Muscle of leg (tissue), 11 donors: ENCODE data around the gene MED19. TPM values are rescaled to one million over a fixed set of nuclear protein-coding genes. Genes with fewer than 3 reads are reported as not detected.

Source experiments
- DNase-seq: peaks from one replicate; pipeline ENCODE4 v3.0.0; 2013
- H3K27ac ChIP-seq: one replicate; pipeline ENCODE4 v1.5.1; 2013; ENCODE audit warnings: mild to moderate bottlenecking, low read length, control low read depth
- H3K27me3 ChIP-seq: one replicate; pipeline ENCODE4 v1.6.1; 2013; ENCODE audit warnings: low read length; ENCODE audit not compliant: control insufficient read depth, insufficient read depth
- H3K36me3 ChIP-seq: one replicate; pipeline ENCODE4 v1.6.1; 2013; ENCODE audit warnings: low read length; ENCODE audit not compliant: control insufficient read depth, insufficient read depth
- H3K4me1 ChIP-seq: one replicate; pipeline ENCODE4 v1.6.1; 2013; ENCODE audit warnings: low read length; ENCODE audit not compliant: control insufficient read depth, insufficient read depth
- H3K4me3 ChIP-seq: one replicate; pipeline ENCODE4 v1.5.1; 2013; ENCODE audit warnings: low read length, control low read depth
- H3K9me3 ChIP-seq: replicated peaks from 2 replicates; pipeline ENCODE4 v1.6.1; 2013; ENCODE audit warnings: low read depth, low read length; ENCODE audit not compliant: control insufficient read depth
- whole genome bisulfite sequencing: methylation state at CpG from one replicate; pipeline ENCODE4 v1.1.5; 2013; ENCODE audit warnings: missing lambda C conversion rate; ENCODE audit not compliant: insufficient coverage; 5-methylcytosine and 5-hydroxymethylcytosine counted together
- polyA plus RNA-seq, 8 donors: library from polyadenylated mRNA; unstranded; fragments of 120-200 nt; gene quantifications; one replicate each; pipeline versions ENCODE4 v1.2.1 to v1.2.3, GENCODE V29; 2013; ENCODE audit warnings: inconsistent platforms in 1 of 8, low replicate concordance in 1 of 8; ENCODE audit not compliant: insufficient read length in 8 of 8, insufficient read depth in 1 of 8
- total RNA-seq: library from RNA; stranded (reverse); fragments of 120-200 nt; gene quantifications from one replicate; pipeline ENCODE4 v1.2.4, GENCODE V29; 2013

Gene MED19
- total and polyA plus RNA-seq, 9 donors, result 11.3 to 18.9 (median 14.8) TPM

- peak overlapping the region; percentile 77 for H3K4me3 ChIP-seq
- no peaks in the 10 kb centered on the region for H3K27me3 ChIP-seq
- H3K4me1 ChIP-seq, result peaks cover 6% of the 10 kb centered on the region
- peak overlapping the region; percentile 68 for H3K27ac ChIP-seq
- H3K36me3 ChIP-seq, result peaks cover 31% of the 10 kb centered on the region
- no peak for DNase-seq
- H3K9me3 ChIP-seq, result no peaks in the 10 kb centered on the region
- WGBS, result no CpG with 5 or more reads among the region's 8 CpGs
Observed at GRCh38 chr11:57658023-57658361, 54.0 kb downstream of the MED19 start.

- Histone ChIP-seq H3K9me3 (no peaks in the 10 kb centered on the region), H3K27me3 (peaks cover 2% of the 10 kb centered on the region), H3K4me1 (peaks cover 6% of the 10 kb centered on the region), H3K4me3 (peak within 1 kb of the TSS; percentile 77), H3K36me3 (peaks cover 26% of the 10 kb centered on the region), H3K27ac (peak within 1 kb of the TSS; percentile 94)
- under 1% methylated on average over 44 of the region's 45 CpGs for WGBS
- DNase-seq, result peak; percentile 100
Observed at GRCh38 chr11:57657194-57658022, 54.6 kb downstream of the MED19 start, which contains the start of gene CLP1. CLP1 (plus strand) TSS chr11:57657762; CDS start chr11:57659477, 1,715 bp downstream.

- Histone ChIP-seq H3K4me3 (peak overlapping the region; percentile 57), H3K4me1 (peaks cover 6% of the 10 kb centered on the region), H3K27ac (peak overlapping the region; percentile 94), H3K9me3 (no peaks in the 10 kb centered on the region), H3K27me3 (peaks cover 5% of the 10 kb centered on the region), H3K36me3 (peaks cover 23% of the 10 kb centered on the region)
- DNase-seq, result no peak
- WGBS, result 7% methylated on average over 2 of the region's 5 CpGs
Observed at GRCh38 chr11:57656885-57657193, 55.2 kb downstream of the MED19 start.

Other genes starting within 250 kb of the MED19 start
- gene SLC43A1, start 196.5 kb downstream of the MED19 start, total RNA-seq, result 12.2 TPM
- gene SLC43A1, start 196.5 kb downstream of the MED19 start, polyA plus RNA-seq, result 10 to 100 TPM in 4 of 8 donors, 1 to 10 TPM in 4; 7.1 to 12.5 (median 10.1) TPM
- 44.1 TPM for gene TIMM10, start 181.5 kb downstream of the MED19 start, total RNA-seq
- 10 to 100 TPM; 36.3 to 61.9 (median 37.8) TPM for gene TIMM10, start 181.5 kb downstream of the MED19 start, polyA plus RNA-seq
- 143 TPM for gene SMTNL1, start 174.6 kb downstream of the MED19 start, total RNA-seq
- gene SMTNL1, start 174.6 kb downstream of the MED19 start, polyA plus RNA-seq, result 100 to 1,000 TPM in 7 of 8 donors, 10 to 100 TPM in 1; 93.2 to 258 (median 197) TPM
- gene UBE2L6, start 144.5 kb downstream of the MED19 start, total RNA-seq, result 18.5 TPM
- 10 to 100 TPM; 19.9 to 25.6 (median 22.5) TPM for gene UBE2L6, start 144.5 kb downstream of the MED19 start, polyA plus RNA-seq
- gene SERPING1, start 114.5 kb downstream of the MED19 start, total RNA-seq, result 31.4 TPM
- 10 to 100 TPM; 71.8 to 97.7 (median 89.0) TPM for gene SERPING1, start 114.5 kb downstream of the MED19 start, polyA plus RNA-seq
- 0.53 TPM for gene YPEL4, start 62.3 kb downstream of the MED19 start, total RNA-seq
- gene YPEL4, start 62.3 kb downstream of the MED19 start, polyA plus RNA-seq, result 1 to 10 TPM in 7 of 8 donors, under 1 TPM in 1; 0.82 to 2.1 (median 1.7) TPM
- 12.3 TPM for gene CLP1, start 54.5 kb downstream of the MED19 start, total RNA-seq
- gene CLP1, start 54.5 kb downstream of the MED19 start, polyA plus RNA-seq, result 10 to 100 TPM in 4 of 8 donors, 1 to 10 TPM in 4; 8.6 to 11.3 (median 10.0) TPM
- gene ZDHHC5, start 44.1 kb downstream of the MED19 start, total RNA-seq, result 13.5 TPM
- gene ZDHHC5, start 44.1 kb downstream of the MED19 start, polyA plus RNA-seq, result 10 to 100 TPM; 25.6 to 40.3 (median 31.9) TPM
- gene TMX2, start 378 bp upstream of the MED19 start, total RNA-seq, result 53.7 TPM
- 10 to 100 TPM; 45.8 to 55.3 (median 53.8) TPM for gene TMX2, start 378 bp upstream of the MED19 start, polyA plus RNA-seq
- gene SELENOH, start 29.3 kb upstream of the MED19 start, total RNA-seq, result 113 TPM
- 10 to 100 TPM; 68.8 to 91.1 (median 78.1) TPM for gene SELENOH, start 29.3 kb upstream of the MED19 start, polyA plus RNA-seq
- gene BTBD18, start 39.6 kb upstream of the MED19 start, total RNA-seq, result not detected
- under 1 TPM in 7 of 8 donors, not detected in 1; 0.07 to 0.41 (median 0.09) TPM for gene BTBD18, start 39.6 kb upstream of the MED19 start, polyA plus RNA-seq
- 110 TPM for gene CTNND1, start 49.6 kb upstream of the MED19 start, total RNA-seq
- gene CTNND1, start 49.6 kb upstream of the MED19 start, polyA plus RNA-seq, result 100 to 1,000 TPM; 106 to 145 (median 128) TPM